Gastrocnemius medialis (tissue), 4 donors: ENCODE results near the gene PLA2G3.

Source experiments
- CTCF ChIP-seq, 5 experiments: fragments of 450-650 bp in 3 of 5; fragments of 200-600 bp in 2 of 5; sonication (generic) in 2 of 5; IDR thresholded peaks in 4 of 5; conservative IDR thresholded peaks in 1 of 5; 1 replicate in 4 of 5; 2 replicates in 1 of 5; pipeline ENCODE4 v1.5.1; 2016 to 2019; ENCODE audit warnings: antibody characterized with exemption in 5 of 5, mild to moderate bottlenecking in 3 of 5, moderate library complexity in 3 of 5
- POLR2A ChIP-seq, 2 donors: fragments of 450-650 bp; IDR thresholded peaks; one replicate each; pipeline ENCODE4 v1.6.1; 2017; ENCODE audit warnings: antibody characterized with exemption in 2 of 2, mild to moderate bottlenecking in 2 of 2, moderate library complexity in 2 of 2

GRCh38 chr22:31148488-31148887, 8.2 kb upstream of the PLA2G3 start:
- TF ChIP-seq CTCF (IDR thresholded peaks at IDR 0.05 in 4 of 5, conservative IDR thresholded peaks at IDR 0.05 in 1 of 5) (no peak), POLR2A (IDR thresholded peaks at IDR 0.05) (no peak)
